ENCODE results near the gene SLC39A11. TPM values are rescaled to one million over a fixed set of nuclear protein-coding genes. Genes with fewer than 3 reads are reported as not detected.

The SLC39A11 gene
- total RNA-seq, 1 experiment from 2014 or later = 15.2 TPM

GRCh38 chr17:72997559-72997958 lies 94.9 kb downstream of the SLC39A11 start:
- Histone ChIP-seq H3T11ph (ENCODE audit: low read length) (no peak overlapping the region), H3K4me2 (ENCODE audit: insufficient read depth, insufficient read length, low read length) (no peak overlapping the region), H2BK15ac (ENCODE audit: low read depth, low read length) (no peak overlapping the region), H3K4ac (ENCODE audit: low read depth, low read length) (no peak overlapping the region), H3K79me1 (ENCODE audit: insufficient read depth, low read depth, low read length, poor library complexity, severe bottlenecking) (no peaks in the 10 kb centered on the region), H2BK20ac (ENCODE audit: low read depth, low read length, poor library complexity, severe bottlenecking) (no peak overlapping the region), H2BK5ac (ENCODE audit: insufficient read length, low read length) (no peak overlapping the region), H3K4me1 (ENCODE audit: insufficient read depth, low read length) (no peaks in the 10 kb centered on the region), H4K8ac (replicated peaks; ENCODE audit: insufficient read length, low read depth, low read length) (no peak overlapping the region), H3K27me3 (ENCODE audit: insufficient read depth, low read length) (no peaks in the 10 kb centered on the region), H3K14ac (ENCODE audit: insufficient read depth, low read length) (no peak overlapping the region), H4K5ac (ENCODE audit: insufficient read length, low read depth, low read length) (no peak overlapping the region), H2BK120ac (ENCODE audit: low read depth, low read length, poor library complexity, severe bottlenecking) (no peak overlapping the region), H3K9ac (ENCODE audit: extremely low read depth, insufficient read length, low read length) (no peak overlapping the region), H4K91ac (ENCODE audit: insufficient read length, low read depth, low read length) (no peak overlapping the region), H4K20me1 (ENCODE audit: control insufficient read depth, insufficient read depth, insufficient read length) (no peaks in the 10 kb centered on the region), H3K56ac (ENCODE audit: insufficient read length, low read depth, low read length) (no peak overlapping the region), H3K18ac (ENCODE audit: insufficient read length, low read depth, low read length) (no peak overlapping the region), H3K23ac (ENCODE audit: insufficient read length, low read depth, low read length) (no peak overlapping the region), H3K9me3 (ENCODE audit: control insufficient read depth, low read depth, low read length) (no peaks in the 10 kb centered on the region), H3K79me2 (ENCODE audit: insufficient read depth, low read length) (no peaks in the 10 kb centered on the region), H3K23me2 (ENCODE audit: insufficient read length, low read depth, low read length, poor library complexity, severe bottlenecking) (no peaks in the 10 kb centered on the region), H2AK5ac (ENCODE audit: insufficient read length, low read length) (no peak overlapping the region), H2BK12ac (ENCODE audit: insufficient read length, low read depth, low read length) (no peak overlapping the region), H3K27ac (ENCODE audit: insufficient read length, low read depth, low read length) (no peak overlapping the region), H2AFZ (ENCODE audit: low read length) (no peak overlapping the region)
- peak; percentile 5 for DNase-seq
- no peak overlapping the region for H3K27ac Mint-ChIP-seq
- TF ChIP-seq CTCF (conservative IDR thresholded peaks at IDR 0.05) = no peak
- H3K36me3 Mint-ChIP-seq (ENCODE audit: insufficient read depth in 1 of 3, low read depth in 3 of 3) = peaks cover 11 to 18% (median 14%) of the 10 kb centered on the region in 3 experiments
- peaks cover 12 to 15% of the 10 kb centered on the region in 2 experiments for H3K9me3 Mint-ChIP-seq
- no CpG with 5 or more reads among the region's 6 CpGs for WGBS (ENCODE audit: extremely low coverage, insufficient read length, low lambda C conversion rate)
- no peaks in the 10 kb centered on the region; the same call in none of the 2 replicates for H3K27me3 Mint-ChIP-seq (ENCODE audit: low read depth)
- H3K4me3 Mint-ChIP-seq = no peak overlapping the region
- H3K4me1 Mint-ChIP-seq = peaks cover 0 to 6% of the 10 kb centered on the region in 2 experiments; a peak in 1 of 4 replicates
